H9 (cell line): Measurements from ENCODE around the gene ZNF385D. TPM values are rescaled to one million over a fixed set of nuclear protein-coding genes. Genes with fewer than 3 reads are reported as not detected.

Experiments used
- DNase-seq: peaks from one replicate; pipeline ENCODE4 v3.0.0-alpha.2; 2017
- H2AFZ ChIP-seq: one replicate; pipeline ENCODE4 v1.6.1; 2013; ENCODE audit warnings: mild to moderate bottlenecking, low read length, control low read depth, moderate library complexity
- H2AK5ac ChIP-seq: 2 replicates; pipeline ENCODE4 v1.6.1; 2013; ENCODE audit warnings: low read length, control low read depth, mixed read lengths; ENCODE audit not compliant: insufficient read length
- H2BK120ac ChIP-seq: one replicate; pipeline ENCODE4 v1.6.1; 2013; ENCODE audit warnings: low read depth, mild to moderate bottlenecking, low read length, control low read depth, inconsistent platforms; ENCODE audit not compliant: poor library complexity, severe bottlenecking
- H2BK12ac ChIP-seq: 2 replicates; pipeline ENCODE4 v1.6.1; 2013; ENCODE audit warnings: low read length, control low read depth, mixed read lengths, low read depth; ENCODE audit not compliant: insufficient read length
- H2BK15ac ChIP-seq: 2 replicates; pipeline ENCODE4 v1.6.1; 2013; ENCODE audit warnings: low read depth, low read length, control low read depth
- H2BK20ac ChIP-seq: one replicate; pipeline ENCODE4 v1.6.1; 2013; ENCODE audit warnings: low read depth, mild to moderate bottlenecking, low read length, control low read depth, inconsistent platforms; ENCODE audit not compliant: poor library complexity, severe bottlenecking
- H2BK5ac ChIP-seq: 2 replicates; pipeline ENCODE4 v1.6.1; 2013; ENCODE audit warnings: low read length, control low read depth, mixed read lengths; ENCODE audit not compliant: insufficient read length
- H3K14ac ChIP-seq: 2 replicates; pipeline ENCODE4 v1.6.1; 2013; ENCODE audit warnings: low read length, control low read depth; ENCODE audit not compliant: insufficient read depth
- H3K18ac ChIP-seq: 2 replicates; pipeline ENCODE4 v1.6.1; 2013; ENCODE audit warnings: low read depth, mild to moderate bottlenecking, mixed read lengths, low read length, control low read depth; ENCODE audit not compliant: insufficient read length
- H3K23ac ChIP-seq: 2 replicates; pipeline ENCODE4 v1.6.1; 2013; ENCODE audit warnings: low read length, control low read depth, mixed read lengths, low read depth; ENCODE audit not compliant: insufficient read length
- H3K23me2 ChIP-seq: 2 replicates; pipeline ENCODE4 v1.6.1; 2013; ENCODE audit warnings: low read depth, mild to moderate bottlenecking, mixed read lengths, low read length, control low read depth; ENCODE audit not compliant: insufficient read length, poor library complexity, severe bottlenecking
- H3K27ac ChIP-seq: 2 replicates; pipeline ENCODE4 v1.5.1; 2013; ENCODE audit warnings: low read length, control low read depth, mixed read lengths, low read depth; ENCODE audit not compliant: insufficient read length
- H3K27me3 ChIP-seq: 2 replicates; pipeline ENCODE4 v1.6.1; 2013; ENCODE audit warnings: low read length, control low read depth, inconsistent platforms; ENCODE audit not compliant: insufficient read depth
- H3K4ac ChIP-seq: 2 replicates; pipeline ENCODE4 v1.6.1; 2013; ENCODE audit warnings: low read depth, mild to moderate bottlenecking, control low read depth, inconsistent platforms, low read length, moderate library complexity
- H3K4me1 ChIP-seq: 2 replicates; pipeline ENCODE4 v1.6.1; 2013; ENCODE audit warnings: low read length, control low read depth, inconsistent platforms; ENCODE audit not compliant: insufficient read depth
- H3K4me2 ChIP-seq: 2 replicates; pipeline ENCODE4 v1.6.1; 2013; ENCODE audit warnings: low read length, control low read depth, mixed read lengths; ENCODE audit not compliant: insufficient read length, insufficient read depth
- H3K56ac ChIP-seq: 2 replicates; pipeline ENCODE4 v1.6.1; 2013; ENCODE audit warnings: low read depth, mild to moderate bottlenecking, mixed read lengths, low read length, control low read depth; ENCODE audit not compliant: insufficient read length
- H3K79me1 ChIP-seq: 2 replicates; pipeline ENCODE4 v1.6.1; 2013; ENCODE audit warnings: low read depth, mild to moderate bottlenecking, moderate library complexity, low read length, control low read depth, inconsistent platforms; ENCODE audit not compliant: insufficient read depth, poor library complexity, severe bottlenecking
- H3K79me2 ChIP-seq: 2 replicates; pipeline ENCODE4 v1.6.1; 2013; ENCODE audit warnings: low read length, control low read depth, inconsistent platforms; ENCODE audit not compliant: insufficient read depth
- H3K9ac ChIP-seq: 2 replicates; pipeline ENCODE4 v1.6.1; 2013; ENCODE audit warnings: low read length, control low read depth, mixed read lengths; ENCODE audit not compliant: insufficient read length; ENCODE audit errors: extremely low read depth
- H3K9me3 ChIP-seq: one replicate; pipeline ENCODE4 v1.6.1; 2013; ENCODE audit warnings: low read depth, low read length, inconsistent platforms; ENCODE audit not compliant: control insufficient read depth
- H3T11ph ChIP-seq: one replicate; pipeline ENCODE4 v1.6.1; 2013; ENCODE audit warnings: mild to moderate bottlenecking, low read length, control low read depth, inconsistent platforms
- H4K20me1 ChIP-seq: one replicate; pipeline ENCODE4 v1.6.1; 2013; ENCODE audit not compliant: control insufficient read depth, insufficient read length, insufficient read depth
- H4K5ac ChIP-seq: 2 replicates; pipeline ENCODE4 v1.6.1; 2013; ENCODE audit warnings: low read depth, mild to moderate bottlenecking, mixed read lengths, low read length, control low read depth; ENCODE audit not compliant: insufficient read length
- H4K8ac ChIP-seq: replicated peaks from 2 replicates; pipeline ENCODE4 v1.6.1; 2013; ENCODE audit warnings: low read length, control low read depth, mixed read lengths, low read depth; ENCODE audit not compliant: insufficient read length
- H4K91ac ChIP-seq: 2 replicates; pipeline ENCODE4 v1.6.1; 2013; ENCODE audit warnings: low read depth, mild to moderate bottlenecking, moderate library complexity, mixed read lengths, low read length, control low read depth; ENCODE audit not compliant: insufficient read length
- H3K27ac Mint-ChIP-seq, 3 experiments: 2 replicates in 2 of 3; 3 replicates in 1 of 3; pipeline ENCODE4 v1.8.0; 2020 to 2021; ENCODE audit warnings: mixed read lengths in 3 of 3, mild to moderate bottlenecking in 1 of 3, moderate library complexity in 1 of 3
- H3K27me3 Mint-ChIP-seq: 2 replicates; pipeline ENCODE4 v1.8.0; 2021; ENCODE audit warnings: low read depth, mild to moderate bottlenecking, moderate library complexity, mixed read lengths
- H3K36me3 Mint-ChIP-seq, 3 experiments: 2 replicates in 2 of 3; 3 replicates in 1 of 3; pipeline ENCODE4 v1.8.0; 2020 to 2021; ENCODE audit warnings: low read depth in 3 of 3, mixed read lengths in 3 of 3; ENCODE audit not compliant: insufficient read depth in 1 of 3
- H3K4me1 Mint-ChIP-seq, 2 experiments: 2 replicates each; pipeline ENCODE4 v1.8.0; 2020; ENCODE audit warnings: mixed read lengths in 2 of 2
- H3K4me3 Mint-ChIP-seq, 2 experiments: 2 replicates in 1 of 2; 3 replicates in 1 of 2; pipeline ENCODE4 v1.8.0; 2020 to 2021; ENCODE audit warnings: mild to moderate bottlenecking in 2 of 2, mixed read lengths in 2 of 2, moderate library complexity in 1 of 2
- H3K9me3 Mint-ChIP-seq, 2 experiments: 2 replicates in 1 of 2; 3 replicates in 1 of 2; pipeline ENCODE4 v1.8.0; 2020; ENCODE audit warnings: mild to moderate bottlenecking in 2 of 2, mixed read lengths in 2 of 2, moderate library complexity in 1 of 2
- WGBS: extraction: QIAGEN DNeasy Blood & Tissue Kit; methylation state at CpG from one replicate; pipeline ENCODE4 v1.1.7; 2013; ENCODE audit warnings: missing lambda C conversion rate, low lambda C conversion rate, mixed read lengths; ENCODE audit not compliant: insufficient read length; ENCODE audit errors: extremely low coverage; 5-methylcytosine and 5-hydroxymethylcytosine counted together
- total RNA-seq: library from RNA; stranded (reverse); gene quantifications from 2 replicates; pipeline ENCODE4 v1.2.1, GENCODE V29; 2021
- TF ChIP-seq, protein P1 (sequence below): fragments of 200-600 bp; sonication (generic); conservative IDR thresholded peaks from 3 replicates; pipeline ENCODE4 v1.8.0; 2021; ENCODE audit warnings: antibody characterized with exemption, mild to moderate bottlenecking

ZNF385D gene
- total RNA-seq, 1 experiment from 2014 or later: 1.5 TPM

GRCh38 chr3:21601178-21601577 lies 149.8 kb downstream of the ZNF385D start:
- Histone ChIP-seq H3K79me1 (no peaks in the 10 kb centered on the region), H3K4me1 (peaks cover 4% of the 10 kb centered on the region; the same call in 1 of the 2 replicates), H4K5ac (no peak overlapping the region), H3K4ac (no peak overlapping the region), H4K8ac (no peak overlapping the region), H3K56ac (no peak overlapping the region), H2AFZ (no peak overlapping the region), H3K23me2 (no peaks in the 10 kb centered on the region), H2BK120ac (no peak overlapping the region), H2BK12ac (no peak overlapping the region), H3K18ac (no peak overlapping the region), H4K20me1 (no peaks in the 10 kb centered on the region), H3K9ac (no peak overlapping the region), H2AK5ac (no peak overlapping the region), H2BK15ac (no peak overlapping the region), H3K79me2 (no peaks in the 10 kb centered on the region), H3T11ph (no peak overlapping the region), H3K9me3 (no peaks in the 10 kb centered on the region), H3K27ac (no peak overlapping the region), H3K23ac (no peak overlapping the region), H2BK20ac (no peak overlapping the region), H3K14ac (no peak overlapping the region), H3K4me2 (no peak overlapping the region), H2BK5ac (no peak overlapping the region), H3K27me3 (no peaks in the 10 kb centered on the region), H4K91ac (no peak overlapping the region)
- Mint-ChIP-seq H3K4me3 (no peak overlapping the region), H3K9me3 (peaks cover 3% of the 10 kb centered on the region in 2 experiments; a peak in 2 of 5 replicates), H3K27ac (0 out of 7 replicates have a peak overlapping the region, but pooled peaks of 1 of the 3 experiments have one; percentile 12), H3K4me1 (peaks cover 12 to 14% of the 10 kb centered on the region in 2 experiments), H3K36me3 (peaks cover 4 to 10% (median 5%) of the 10 kb centered on the region in 3 experiments; a peak in 4 of 7 replicates), H3K27me3 (no peaks in the 10 kb centered on the region)
- no peak for DNase-seq
- TF ChIP-seq, protein P1, sequence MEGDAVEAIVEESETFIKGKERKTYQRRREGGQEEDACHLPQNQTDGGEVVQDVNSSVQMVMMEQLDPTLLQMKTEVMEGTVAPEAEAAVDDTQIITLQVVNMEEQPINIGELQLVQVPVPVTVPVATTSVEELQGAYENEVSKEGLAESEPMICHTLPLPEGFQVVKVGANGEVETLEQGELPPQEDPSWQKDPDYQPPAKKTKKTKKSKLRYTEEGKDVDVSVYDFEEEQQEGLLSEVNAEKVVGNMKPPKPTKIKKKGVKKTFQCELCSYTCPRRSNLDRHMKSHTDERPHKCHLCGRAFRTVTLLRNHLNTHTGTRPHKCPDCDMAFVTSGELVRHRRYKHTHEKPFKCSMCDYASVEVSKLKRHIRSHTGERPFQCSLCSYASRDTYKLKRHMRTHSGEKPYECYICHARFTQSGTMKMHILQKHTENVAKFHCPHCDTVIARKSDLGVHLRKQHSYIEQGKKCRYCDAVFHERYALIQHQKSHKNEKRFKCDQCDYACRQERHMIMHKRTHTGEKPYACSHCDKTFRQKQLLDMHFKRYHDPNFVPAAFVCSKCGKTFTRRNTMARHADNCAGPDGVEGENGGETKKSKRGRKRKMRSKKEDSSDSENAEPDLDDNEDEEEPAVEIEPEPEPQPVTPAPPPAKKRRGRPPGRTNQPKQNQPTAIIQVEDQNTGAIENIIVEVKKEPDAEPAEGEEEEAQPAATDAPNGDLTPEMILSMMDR: no peak
- WGBS: no CpG with 5 or more reads among the region's 1 CpG
